ENCODE measurements around the gene NOL4L.

The NOL4L gene

GRCh38 chr20:32481311-32482142 lies 103.6 kb downstream of the NOL4L start:
- no peak for DNase-seq

- DNase-seq, result no peak
These were observed 104.5 kb downstream of the NOL4L start for GRCh38 chr20:32480371-32481241.

- DNase-seq, result no peak
These were observed 105.4 kb downstream of the NOL4L start for GRCh38 chr20:32479697-32480171.

DNA sequence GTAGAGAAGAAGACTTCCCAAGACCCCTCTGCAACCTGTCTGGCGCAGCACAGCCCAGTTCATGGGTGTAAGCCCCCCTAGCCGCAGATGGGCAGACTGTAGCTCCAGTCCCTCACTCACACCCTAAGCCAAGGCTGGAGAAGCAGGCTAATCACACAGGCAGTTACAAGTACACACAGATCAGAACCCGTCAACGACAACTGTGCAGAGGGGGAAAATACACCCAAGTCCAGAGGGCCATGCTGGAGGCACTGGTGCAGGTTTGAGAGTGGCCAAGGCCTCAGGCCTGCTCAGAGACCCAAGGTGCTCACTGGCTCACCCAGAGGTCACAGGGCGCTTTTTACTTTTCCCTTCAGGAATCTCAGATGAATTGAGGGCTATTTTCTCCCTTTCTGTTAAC lies 106.1 kb downstream of the NOL4L start:
- no peak for DNase-seq

GRCh38 chr20:32478576-32478975 lies 106.6 kb downstream of the NOL4L start:
- DNase-seq, result no peak

DNA sequence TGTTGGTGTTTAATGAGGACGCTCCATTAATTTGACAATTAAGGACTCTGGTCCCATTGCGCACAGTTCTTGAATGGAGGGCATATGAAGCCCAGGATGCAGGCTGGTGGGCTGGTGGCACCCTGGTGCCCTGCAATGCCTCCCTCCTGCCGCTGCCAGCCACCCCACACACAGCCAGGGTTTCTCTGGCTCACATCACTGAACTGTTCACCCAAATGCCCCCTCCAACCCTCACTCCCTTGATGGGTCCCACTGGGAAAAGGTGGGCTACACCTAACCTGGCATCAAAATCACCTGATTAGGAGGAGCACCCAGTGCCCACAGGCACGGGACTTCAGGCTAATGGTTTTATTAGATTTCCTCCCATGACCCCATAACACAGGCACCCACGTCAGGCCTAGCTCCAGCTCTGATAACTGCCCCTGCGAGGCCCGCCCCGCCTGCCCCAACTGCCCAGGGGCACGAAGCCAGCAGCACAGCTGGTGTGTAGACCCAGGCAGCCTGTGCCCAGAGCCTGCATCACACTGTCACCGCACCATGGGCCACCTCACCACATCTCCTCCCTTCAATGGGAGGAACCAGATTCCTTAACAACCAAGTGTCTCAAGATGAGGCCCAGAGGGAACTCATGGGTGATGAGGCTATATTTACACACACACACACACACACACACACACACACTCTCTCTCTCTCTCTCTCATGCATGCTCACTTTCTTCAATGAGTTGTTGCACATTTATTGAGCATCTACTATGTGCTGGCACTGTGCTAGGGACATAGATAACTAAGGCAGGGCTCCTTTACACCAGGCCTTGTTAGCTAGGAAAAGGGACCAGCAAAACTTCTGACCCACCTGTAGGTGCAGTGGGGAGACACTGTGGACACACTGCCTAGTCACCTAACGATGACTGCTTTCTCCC lies 107.3 kb downstream of the NOL4L start:
- DNase-seq, result no peak

- no peak for DNase-seq
These were observed 108.2 kb downstream of the NOL4L start for GRCh38 chr20:32476684-32477593.

GRCh38 chr20:32474967-32475811 lies 109.9 kb downstream of the NOL4L start:
- no peak for DNase-seq

GRCh38 chr20:32474717-32474966 lies 110.5 kb downstream of the NOL4L start:
- no peak for DNase-seq

- no peak for DNase-seq
These were observed 111.0 kb downstream of the NOL4L start for GRCh38 chr20:32474009-32474716.

DNA sequence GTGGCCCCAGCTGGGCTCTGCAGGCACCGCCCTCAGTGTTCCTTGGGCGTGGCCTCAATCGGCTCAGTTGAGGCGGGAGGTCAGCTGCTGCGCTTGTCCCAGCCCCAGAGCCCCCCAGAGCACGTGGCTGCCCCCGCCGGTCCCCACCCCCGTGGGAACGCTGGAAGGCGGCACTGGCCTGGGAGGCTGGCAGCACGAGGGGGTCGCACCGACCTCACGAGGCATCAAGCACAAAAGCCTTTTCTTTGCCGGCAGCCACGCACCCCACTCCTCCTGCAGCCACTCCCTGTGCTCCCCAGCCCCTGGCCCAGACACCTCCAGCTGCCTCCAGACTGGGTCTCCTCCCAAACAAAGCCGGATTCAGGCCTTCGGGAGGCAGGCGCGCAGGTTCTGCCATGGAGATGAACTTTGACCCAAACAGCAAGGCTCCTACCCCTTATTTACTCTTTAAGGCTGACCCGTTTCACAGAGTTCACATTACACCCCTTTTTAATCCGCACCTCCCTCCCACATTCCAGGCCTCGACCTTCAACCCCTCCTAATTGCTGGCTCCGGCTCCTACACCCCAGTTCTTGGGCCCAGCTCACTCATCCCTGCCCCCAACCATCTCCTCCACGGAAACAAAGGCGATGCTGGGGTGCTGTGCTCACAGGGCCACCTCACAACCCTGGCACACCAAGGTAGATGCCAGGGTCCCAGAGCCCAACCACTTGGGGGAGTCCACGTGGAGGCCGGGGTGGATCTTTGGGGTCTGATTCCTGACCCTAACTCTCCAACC lies 111.7 kb downstream of the NOL4L start:
- DNase-seq, result no peak

DNA sequence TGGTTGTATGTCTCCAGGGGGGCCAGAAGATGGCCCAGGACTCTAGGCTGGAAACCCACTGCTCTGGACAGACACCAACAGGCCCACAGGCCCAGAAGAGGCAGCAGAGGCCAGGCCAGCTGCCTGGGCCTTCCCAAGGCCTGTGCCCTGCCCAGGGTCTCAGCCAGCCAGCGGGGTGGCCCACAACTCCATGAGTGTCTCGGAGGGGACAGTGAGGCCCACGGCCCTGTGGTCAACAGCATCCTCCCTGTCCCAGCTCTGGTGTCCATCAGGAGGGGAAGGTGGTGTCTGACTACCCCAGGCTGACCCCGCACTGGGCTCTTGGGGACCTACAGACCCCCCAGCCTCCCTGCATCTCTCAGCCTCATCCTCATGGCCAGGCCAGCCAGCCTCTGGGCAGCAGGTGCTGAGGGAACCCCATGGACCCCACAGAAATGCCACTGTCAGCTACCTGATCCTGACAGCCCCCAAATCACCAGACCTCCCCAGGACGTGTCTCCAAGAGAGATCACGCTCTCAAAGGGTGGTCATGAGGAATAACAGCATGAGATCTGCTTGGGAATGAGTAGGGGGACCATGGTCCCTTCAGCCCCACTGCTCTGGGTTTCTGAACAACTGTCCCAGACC lies 112.4 kb downstream of the NOL4L start:
- DNase-seq, result no peak

DNA sequence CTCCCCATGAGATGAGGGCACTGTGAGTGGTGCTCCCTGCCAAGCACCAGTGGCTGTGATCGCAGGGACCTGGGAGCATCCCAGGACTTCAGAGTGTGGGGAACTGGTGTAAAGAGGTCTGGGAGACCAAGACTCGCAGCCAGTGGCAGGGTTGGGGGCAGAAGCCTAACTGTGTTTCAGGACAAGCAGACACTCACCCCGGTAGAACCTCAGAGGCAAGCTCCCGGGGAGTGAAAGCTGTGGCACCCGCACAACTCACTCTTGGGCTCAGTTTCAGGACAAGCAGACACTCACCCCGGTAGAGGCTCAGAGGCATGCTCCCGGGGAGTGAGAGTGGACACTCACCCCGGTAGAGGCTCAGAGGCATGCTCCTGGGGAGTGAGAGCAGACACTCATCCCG lies 114.2 kb downstream of the NOL4L start:
- DNase-seq, result no peak

DNA sequence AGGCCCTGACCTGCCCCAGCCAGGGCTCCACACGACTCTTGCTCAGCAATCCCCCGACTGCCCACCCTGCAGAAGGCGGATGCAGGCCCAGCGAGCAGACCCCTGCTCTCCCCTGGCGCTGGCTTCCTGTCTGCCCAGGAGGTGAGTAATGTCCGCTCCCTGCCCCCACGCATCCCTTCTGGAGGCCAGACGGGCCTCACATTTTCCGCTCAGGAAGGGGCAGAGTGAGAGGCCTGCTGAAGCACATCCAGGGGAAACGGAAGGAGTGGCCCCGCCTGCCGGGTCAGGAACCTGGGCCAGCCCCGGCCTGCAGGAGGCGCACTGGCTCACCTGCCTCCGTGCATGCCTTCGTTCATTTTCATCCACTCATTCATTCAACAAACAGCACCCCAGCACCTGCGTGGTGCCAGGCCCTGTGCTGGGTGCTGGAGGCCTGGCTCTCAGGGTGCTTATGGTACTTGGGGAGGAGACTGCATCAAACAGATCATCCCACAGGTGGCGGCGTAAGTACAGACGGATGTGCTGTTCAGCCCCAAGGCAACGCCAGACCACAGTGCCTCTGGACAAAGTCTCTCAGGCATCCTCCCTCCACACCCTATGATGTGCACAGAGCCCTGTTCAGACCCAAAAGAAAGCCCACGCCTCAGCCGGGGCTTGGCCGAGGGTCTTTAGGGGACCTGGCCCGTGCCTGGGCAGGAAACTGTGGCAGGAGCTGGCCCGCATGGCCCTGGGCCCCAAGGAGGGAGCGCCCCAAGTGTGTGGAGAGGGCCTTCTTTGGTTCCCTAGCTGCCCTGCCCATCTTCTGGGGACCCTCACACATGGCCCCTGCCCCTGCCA lies 114.9 kb downstream of the NOL4L start:
- no peak for DNase-seq

DNA sequence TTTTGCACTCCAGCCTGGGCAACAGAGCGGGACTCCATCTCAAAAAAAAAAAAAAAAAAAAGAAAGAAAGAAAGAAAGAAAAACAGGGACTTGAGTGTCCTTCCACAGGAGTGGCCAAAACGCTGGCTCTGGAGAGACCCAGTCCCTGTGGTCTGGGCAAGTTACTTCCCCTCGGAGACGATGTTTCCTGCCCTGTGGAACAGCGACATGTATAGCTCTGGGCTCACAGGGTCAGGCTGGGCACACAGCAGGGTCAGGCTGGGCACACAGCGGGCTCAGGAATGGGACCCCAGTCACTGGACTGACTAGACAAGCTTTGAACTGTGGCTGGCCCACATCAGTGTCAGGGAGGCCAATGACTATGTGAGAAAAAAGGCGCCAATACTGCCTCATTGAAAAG lies 116.3 kb downstream of the NOL4L start:
- DNase-seq, result no peak

- DNase-seq, result no peak
These were observed 116.9 kb downstream of the NOL4L start for GRCh38 chr20:32468313-32468640.

- DNase-seq, result no peak
These were observed 117.4 kb downstream of the NOL4L start for GRCh38 chr20:32467506-32468312.

Data from NCI-H2171 (cell line).